Activated CD4-positive, alpha-beta T cell treated with anti-CD3 and anti-CD28 coated beads for 36 hours (primary cell): ENCODE results near the gene MSRB1. TPM values are rescaled to one million over a fixed set of nuclear protein-coding genes. Genes with fewer than 3 reads are reported as not detected.

Experiments used
- total RNA-seq, 2 experiments: library from RNA; stranded (reverse); gene quantifications; one replicate each; pipeline ENCODE4 v1.2.3, GENCODE V29; 2021

MSRB1 gene
- total RNA-seq, 2 experiments from 2014 or later: 17.3 to 21.8 TPM

Other genes with a start within 250 kb of the MSRB1 start
- gene MAPK8IP3, start 237.0 kb downstream of the MSRB1 start, total RNA-seq: 10 to 100 TPM; 56.7 to 57.6 TPM
- 10 to 100 TPM; 23.7 to 43.6 TPM for gene NME3, start 171.7 kb downstream of the MSRB1 start, total RNA-seq
- gene EME2, start 170.4 kb downstream of the MSRB1 start, total RNA-seq: 10 to 100 TPM; 13.1 to 18.4 TPM
- 100 to 1,000 TPM; 146 to 175 TPM for gene MRPS34, start 170.1 kb downstream of the MSRB1 start, total RNA-seq
- gene SPSB3, start 160.6 kb downstream of the MSRB1 start, total RNA-seq: 10 to 100 TPM; 12.5 to 13.6 TPM
- 10 to 100 TPM; 34.4 to 42.4 TPM for gene NUBP2, start 160.2 kb downstream of the MSRB1 start, total RNA-seq
- gene IGFALS, start 149.5 kb downstream of the MSRB1 start, total RNA-seq: not detected
- 10 to 100 TPM; 20.9 to 25.0 TPM for gene HAGH, start 116.4 kb downstream of the MSRB1 start, total RNA-seq
- gene FAHD1, start 116.0 kb downstream of the MSRB1 start, total RNA-seq: 10 to 100 TPM; 11.6 to 11.9 TPM
- gene MEIOB, start 71.0 kb downstream of the MSRB1 start, total RNA-seq: under 1 TPM; 0.14 to 0.21 TPM
- gene HS3ST6, start 24.8 kb downstream of the MSRB1 start, total RNA-seq: not detected
- gene RPL3L, start 11.5 kb upstream of the MSRB1 start, total RNA-seq: not detected
- 100 to 1,000 TPM; 113 to 118 TPM for gene NDUFB10, start 16.3 kb upstream of the MSRB1 start, total RNA-seq
- 1,000 to 10,000 TPM; 5,351 to 6,287 TPM for gene RPS2, start 21.6 kb upstream of the MSRB1 start, total RNA-seq
- not detected for gene RNF151, start 23.7 kb upstream of the MSRB1 start, total RNA-seq
- 10 to 100 TPM; 47.4 to 48.6 TPM for gene TBL3, start 28.9 kb upstream of the MSRB1 start, total RNA-seq
- gene NOXO1, start 38.3 kb upstream of the MSRB1 start, total RNA-seq: not detected
- 10 to 100 TPM; 25.0 to 25.8 TPM for gene GFER, start 41.0 kb upstream of the MSRB1 start, total RNA-seq
- 1 to 10 TPM; 4.8 to 5.9 TPM for gene SYNGR3, start 46.8 kb upstream of the MSRB1 start, total RNA-seq
- 10 to 100 TPM; 64.6 to 69.8 TPM for gene ZNF598, start 66.6 kb upstream of the MSRB1 start, total RNA-seq
- gene NPW, start 76.6 kb upstream of the MSRB1 start, total RNA-seq: 1 to 10 TPM; 2.0 to 2.8 TPM
- gene NHERF2, start 83.7 kb upstream of the MSRB1 start, total RNA-seq: 1 to 10 TPM; 1.9 to 2.7 TPM
- gene NTHL1, start 104.6 kb upstream of the MSRB1 start, total RNA-seq: 10 to 100 TPM; 22.6 to 26.1 TPM
- gene TSC2, start 104.8 kb upstream of the MSRB1 start, total RNA-seq: 10 to 100 TPM; 49.6 to 72.9 TPM
- 10 to 100 TPM; 64.3 to 71.2 TPM for gene PKD1, start 192.7 kb upstream of the MSRB1 start, total RNA-seq
- gene RAB26, start 205.4 kb upstream of the MSRB1 start, total RNA-seq: under 1 TPM in 1 of 2 experiments, not detected in 1; 0.21 TPM
- 10 to 100 TPM; 70.7 to 93.7 TPM for gene TRAF7, start 212.6 kb upstream of the MSRB1 start, total RNA-seq